Ramos (cell line): ENCODE results near the gene LRIT1.
"Not testable (repeated sequence)": the region's sequence is repeated elsewhere in the genome, so short reads cannot be mapped to it uniquely, and the experiment has no call there.

ENCODE experiments used
- in situ Hi-C: fragments of 300-500 bp; cut with MboI; formaldehyde crosslinking; loops from one replicate; pipeline ENCODE4 v1.14.3; 2022; ENCODE audit warnings: low sequenced_read_pairs; ENCODE audit not compliant: unreplicated experiment

Gene LRIT1, protein sequence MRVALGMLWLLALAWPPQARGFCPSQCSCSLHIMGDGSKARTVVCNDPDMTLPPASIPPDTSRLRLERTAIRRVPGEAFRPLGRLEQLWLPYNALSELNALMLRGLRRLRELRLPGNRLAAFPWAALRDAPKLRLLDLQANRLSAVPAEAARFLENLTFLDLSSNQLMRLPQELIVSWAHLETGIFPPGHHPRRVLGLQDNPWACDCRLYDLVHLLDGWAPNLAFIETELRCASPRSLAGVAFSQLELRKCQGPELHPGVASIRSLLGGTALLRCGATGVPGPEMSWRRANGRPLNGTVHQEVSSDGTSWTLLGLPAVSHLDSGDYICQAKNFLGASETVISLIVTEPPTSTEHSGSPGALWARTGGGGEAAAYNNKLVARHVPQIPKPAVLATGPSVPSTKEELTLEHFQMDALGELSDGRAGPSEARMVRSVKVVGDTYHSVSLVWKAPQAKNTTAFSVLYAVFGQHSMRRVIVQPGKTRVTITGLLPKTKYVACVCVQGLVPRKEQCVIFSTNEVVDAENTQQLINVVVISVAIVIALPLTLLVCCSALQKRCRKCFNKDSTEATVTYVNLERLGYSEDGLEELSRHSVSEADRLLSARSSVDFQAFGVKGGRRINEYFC

GRCh38 chr10:84241185-84241790, at the start of gene LRIT1:
TSS of gene LRIT1 (minus strand) at chr10:84241546. CDS start at chr10:84241439, 107 bp downstream.
- in situ Hi-C loops = no loop called here

- in situ Hi-C loops = no loop called here
Observed at GRCh38 chr10:84290235-84290634, 48.9 kb upstream of the LRIT1 start.

DNA sequence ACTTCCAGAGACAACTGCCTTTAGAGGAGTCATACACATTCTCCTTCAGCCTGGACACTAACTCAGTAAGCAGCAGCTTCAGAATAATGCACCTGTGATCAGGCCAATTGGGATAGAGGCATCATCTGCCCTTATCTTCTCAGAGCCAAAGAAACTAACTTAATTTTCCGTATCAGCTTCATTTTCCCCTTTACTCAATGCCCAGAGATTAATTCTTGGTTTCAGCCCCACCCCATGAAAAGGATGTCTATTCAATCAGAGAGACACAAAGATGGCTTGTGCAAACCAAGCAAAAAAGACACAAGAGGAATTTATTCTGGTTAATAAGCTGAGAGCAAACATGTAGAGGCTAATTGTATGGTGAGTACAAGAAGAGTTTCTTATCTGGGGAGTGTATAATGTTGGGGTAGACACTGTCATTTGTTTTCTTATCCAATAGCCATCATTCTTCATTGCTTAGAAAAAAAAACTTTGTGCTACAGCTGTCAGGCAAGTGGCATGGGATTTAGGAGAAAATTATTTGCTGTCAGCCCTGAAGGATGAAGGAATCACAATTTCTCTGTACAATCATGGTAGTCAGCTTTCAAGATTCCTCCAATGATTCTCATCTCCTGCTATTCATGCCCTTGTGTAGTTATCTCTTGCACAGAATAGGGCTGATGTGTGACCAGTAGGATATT, 48.3 kb upstream of the LRIT1 start:
- in situ Hi-C loops = no loop called here

- in situ Hi-C loops = no loop called here
Observed at GRCh38 chr10:84288151-84288550, 46.8 kb upstream of the LRIT1 start.

DNA sequence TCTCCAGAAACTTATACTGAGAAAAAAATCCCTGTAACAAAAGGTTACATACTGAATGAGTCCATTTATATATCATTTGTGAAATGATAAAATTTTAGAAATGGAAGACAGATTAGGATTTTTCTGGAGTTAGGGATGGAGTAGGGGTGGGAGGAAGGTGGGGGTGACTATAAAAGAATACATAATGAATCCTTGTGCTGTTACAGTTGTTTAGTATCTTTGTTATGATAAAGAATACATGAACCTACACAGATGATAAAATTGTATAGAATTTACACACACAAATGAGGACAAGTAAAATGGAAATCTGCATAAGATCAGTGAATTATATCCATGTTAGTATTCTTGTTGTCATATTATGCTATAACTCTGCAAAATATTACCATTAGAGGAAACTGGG, 45.3 kb upstream of the LRIT1 start:
- in situ Hi-C loops = no loop called here

DNA sequence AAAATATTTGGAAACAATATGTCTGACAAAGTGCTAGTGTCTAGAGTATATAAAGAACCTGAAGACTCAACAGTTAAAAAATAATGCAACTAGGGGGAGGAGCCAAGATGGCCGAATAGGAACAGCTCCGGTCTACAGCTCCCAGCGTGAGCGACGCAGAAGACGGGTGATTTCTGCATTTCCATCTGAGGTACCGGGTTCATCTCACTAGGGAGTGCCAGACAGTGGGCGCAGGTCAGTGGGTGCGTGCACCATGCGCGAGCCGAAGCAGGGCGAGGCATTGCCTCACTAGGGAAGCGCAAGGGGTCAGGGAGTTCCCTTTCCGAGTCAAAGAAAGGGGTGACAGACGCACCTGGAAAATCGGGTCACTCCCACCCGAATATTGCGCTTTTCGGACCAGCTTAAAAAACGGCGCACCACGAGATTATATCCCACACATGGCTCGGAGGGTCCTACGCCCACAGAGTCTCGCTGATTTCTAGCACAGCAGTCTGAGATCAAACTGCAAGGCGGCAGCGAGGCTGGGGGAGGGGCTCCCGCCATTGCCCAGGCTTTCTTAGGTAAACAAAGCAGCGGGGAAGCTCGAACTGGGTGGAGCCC, 38.6 kb upstream of the LRIT1 start:
- in situ Hi-C loops = not testable (repeated sequence)

GRCh38 chr10:84270708-84271107, 29.4 kb upstream of the LRIT1 start:
- in situ Hi-C loops = no loop called here

DNA sequence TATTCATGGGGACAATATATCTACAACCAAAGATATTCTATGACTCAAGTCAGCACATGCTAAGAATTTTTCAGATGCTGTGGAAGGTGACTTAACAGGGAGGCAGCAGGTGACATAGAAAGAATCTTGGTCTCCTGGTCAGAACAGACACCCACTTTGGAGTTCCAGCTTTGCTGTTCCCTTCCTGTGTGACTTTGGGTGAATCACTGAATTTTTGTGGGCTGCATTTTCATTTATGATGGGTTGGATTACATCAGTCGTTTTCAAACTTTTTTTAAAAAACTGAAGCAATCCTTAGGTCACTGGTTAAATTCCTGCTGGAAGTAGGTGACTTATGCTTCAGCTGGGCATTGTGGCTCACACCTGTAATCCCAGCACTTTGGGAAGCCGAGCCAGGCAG, 28.4 kb upstream of the LRIT1 start:
- in situ Hi-C loops = loop anchor here (5.0 kb wide), 1 partner anchor 263 kb away; no protein-coding TSS in a partner anchor

DNA sequence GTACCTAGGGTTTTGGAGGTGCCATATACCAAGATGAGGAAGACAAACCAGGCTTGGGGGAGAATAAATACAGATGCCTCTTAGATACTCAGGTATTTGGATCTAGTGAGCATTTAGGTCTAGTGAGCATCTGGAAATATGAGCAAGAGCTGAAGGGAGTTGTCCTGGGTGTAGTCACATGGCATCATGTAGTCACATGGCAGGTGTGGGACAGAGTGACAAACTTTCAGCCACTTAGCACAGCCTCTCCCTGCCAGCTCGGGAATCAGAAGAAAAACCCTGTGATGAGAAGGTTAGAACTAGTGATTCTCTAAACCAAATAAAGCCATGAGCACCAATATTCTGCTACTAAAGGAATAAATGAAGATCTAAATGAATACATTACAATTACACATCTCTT, 27.8 kb upstream of the LRIT1 start:
- in situ Hi-C loops = loop anchor here (5.0 kb wide), 1 partner anchor 263 kb away; no protein-coding TSS in a partner anchor

GRCh38 chr10:84267503-84268126, 26.3 kb upstream of the LRIT1 start:
- in situ Hi-C loops = loop anchor here (5.0 kb wide), 1 partner anchor 265 kb away; no protein-coding TSS in a partner anchor

DNA sequence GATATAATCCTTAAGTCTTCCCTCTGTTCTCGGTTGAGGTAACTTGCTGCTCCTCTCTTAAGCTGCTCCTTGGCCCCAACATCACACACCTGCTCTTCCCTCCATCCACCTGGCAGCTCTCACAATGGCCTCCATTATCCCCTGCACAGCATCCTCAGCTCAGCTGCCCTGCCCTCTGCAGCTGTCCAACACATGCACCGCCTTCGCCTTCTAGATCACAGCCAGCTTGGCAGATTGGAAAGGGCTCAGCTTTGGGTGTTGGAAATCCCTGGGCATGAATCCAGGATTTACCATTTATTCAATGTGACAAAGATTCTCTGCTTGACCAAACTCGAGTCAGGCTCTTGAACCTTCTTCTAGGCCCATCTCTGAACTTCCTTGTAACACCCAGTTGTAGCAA, 24.1 kb upstream of the LRIT1 start:
- in situ Hi-C loops = loop anchor here (5.0 kb wide), 1 partner anchor 267 kb away; no protein-coding TSS in a partner anchor

DNA sequence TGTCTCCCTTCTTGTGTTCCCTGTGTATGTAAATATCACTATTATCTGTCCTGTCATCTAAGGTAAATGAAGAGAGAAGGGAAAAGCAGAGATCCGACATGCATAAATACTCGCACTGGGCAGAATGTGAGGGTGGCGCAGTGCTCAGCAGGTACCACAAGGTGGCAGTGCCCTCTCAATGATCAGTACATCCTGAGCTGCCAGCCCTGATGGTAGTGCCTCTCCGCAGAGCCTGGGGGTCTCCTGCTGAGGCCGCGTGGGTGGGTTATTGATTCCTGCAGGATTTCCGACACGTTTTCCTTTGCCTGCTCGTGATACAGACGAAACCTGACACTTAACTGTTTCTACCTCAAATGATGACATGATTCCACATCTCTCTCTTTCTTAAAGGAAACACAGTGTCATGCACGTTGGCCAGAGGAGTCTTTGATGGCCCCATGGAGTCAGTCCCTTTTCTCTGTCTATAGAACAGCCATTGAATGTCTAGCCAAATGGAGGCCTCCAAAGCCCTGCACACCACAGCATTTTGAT, 23.3 kb upstream of the LRIT1 start:
- in situ Hi-C loops = loop anchor here (5.0 kb wide), 1 partner anchor 268 kb away; no protein-coding TSS in a partner anchor

- in situ Hi-C loops = no loop called here
Observed at GRCh38 chr10:84263716-84264115, 22.4 kb upstream of the LRIT1 start.

DNA sequence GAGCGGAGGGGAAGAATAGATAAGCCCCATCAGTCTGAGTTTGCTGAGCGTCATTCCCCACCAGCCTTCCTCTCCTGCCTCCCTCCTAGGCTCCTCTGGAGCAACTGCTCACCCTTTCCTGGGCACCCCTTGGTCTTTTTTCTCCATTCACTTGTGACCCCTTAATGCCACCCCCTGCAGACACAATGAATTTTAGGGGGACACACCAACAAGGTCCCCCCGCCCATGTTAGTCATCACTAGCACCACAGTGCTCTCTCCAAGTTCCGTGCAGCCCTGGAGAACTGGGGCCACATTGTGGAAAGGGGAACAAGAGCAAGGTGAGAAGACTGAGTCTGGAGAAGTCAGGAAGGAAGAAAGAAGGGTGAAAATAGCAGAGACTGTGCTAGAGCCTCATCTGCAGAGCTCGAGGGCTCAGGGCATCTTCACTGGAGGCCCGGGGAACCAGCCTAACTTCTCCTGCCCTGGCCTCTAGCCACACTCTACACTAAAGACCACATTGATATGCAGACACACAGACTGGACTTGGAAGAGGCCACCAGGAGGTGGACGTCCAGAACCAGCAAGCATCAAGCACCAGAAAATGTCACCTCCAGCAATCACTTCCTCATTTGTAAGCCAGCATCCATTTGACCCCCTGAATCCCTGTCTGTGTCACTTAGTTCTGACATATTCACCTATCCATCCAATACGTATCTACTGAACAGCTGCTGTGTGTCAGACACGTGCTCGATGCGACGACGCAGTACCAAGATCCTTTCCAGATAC, 21.0 kb upstream of the LRIT1 start:
- in situ Hi-C loops = no loop called here

DNA sequence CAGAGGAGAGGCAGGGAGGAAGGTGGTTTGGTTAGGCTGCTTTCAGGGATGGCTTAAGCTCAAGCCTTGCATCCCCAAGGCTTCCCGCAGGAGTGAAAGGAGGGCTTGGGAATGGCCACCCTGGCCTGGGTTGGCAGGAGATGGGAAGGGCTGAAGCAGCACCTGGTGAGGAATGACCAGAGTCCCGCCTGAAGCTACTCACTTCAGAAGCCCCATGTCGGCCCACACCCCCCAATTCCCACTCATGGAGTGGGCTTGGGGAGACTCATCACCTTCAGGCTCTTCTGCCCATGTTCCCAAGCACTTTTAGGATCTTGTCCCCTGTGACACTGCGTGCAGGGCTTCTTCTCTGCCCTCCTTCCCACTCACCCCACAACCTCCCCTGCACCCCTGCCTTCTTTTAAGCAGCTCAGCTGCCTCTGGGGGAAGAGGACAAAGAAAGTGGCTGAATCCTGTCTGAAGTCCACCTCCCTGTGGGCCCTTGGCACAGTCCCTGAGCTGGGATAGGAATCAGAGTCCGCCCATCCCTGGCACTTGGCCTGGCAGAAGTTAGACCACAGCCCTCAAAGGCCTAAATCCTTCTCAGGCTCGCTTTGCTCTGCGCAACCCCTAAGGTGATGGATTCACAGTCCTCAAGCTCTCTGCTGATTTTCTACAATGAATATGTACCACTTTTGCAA, 20.0 kb upstream of the LRIT1 start:
- in situ Hi-C loops = no loop called here

DNA sequence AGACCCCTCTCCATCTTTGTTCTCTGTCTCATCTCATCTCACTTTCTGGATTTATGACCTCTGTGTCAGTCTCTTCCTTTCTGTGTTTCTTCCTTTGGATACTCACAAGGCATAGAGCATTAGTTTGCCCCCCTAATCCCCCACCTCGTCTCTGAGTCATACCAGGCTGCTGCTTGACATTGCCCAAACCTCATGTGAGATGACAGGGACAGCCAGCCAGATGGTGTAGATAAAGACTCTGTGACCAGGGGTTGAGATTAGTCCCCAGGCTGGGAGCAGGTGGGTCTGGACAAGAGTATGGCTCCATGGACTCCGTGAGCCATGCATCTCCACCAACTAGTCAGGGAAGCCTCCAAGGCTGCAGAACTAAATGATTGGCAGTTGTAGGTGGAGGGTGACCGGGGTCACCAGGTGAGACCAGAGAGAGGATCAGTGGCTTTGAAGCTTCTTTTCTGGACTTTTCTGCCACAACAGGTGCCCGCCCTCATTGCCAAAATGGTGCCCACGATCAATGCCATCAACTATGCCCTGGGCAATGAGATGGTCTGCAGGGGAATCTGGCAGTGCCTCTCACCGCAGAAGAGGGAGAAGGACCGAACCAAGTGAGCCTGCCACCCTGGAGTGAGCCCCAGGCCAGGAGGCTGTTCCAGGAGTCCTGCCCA, 16.8 kb upstream of the LRIT1 start:
- in situ Hi-C loops = no loop called here

GRCh38 chr10:84257343-84258020, 16.1 kb upstream of the LRIT1 start:
- in situ Hi-C loops = no loop called here
